Duodenal mucosa (tissue), 2 donors: ENCODE results near the gene TTLL9.

Source experiments
- H3K27ac ChIP-seq: one replicate; pipeline ENCODE4 v1.7.0; 2013; ENCODE audit warnings: low read depth, low read length
- H3K27me3 ChIP-seq, 2 donors: one replicate each; pipeline ENCODE4 v1.7.0; 2013; ENCODE audit warnings: low read length in 2 of 2, control low read depth in 1 of 2; ENCODE audit not compliant: insufficient read depth in 2 of 2, control insufficient read depth in 1 of 2
- H3K36me3 ChIP-seq, 2 donors: one replicate each; pipeline ENCODE4 v1.7.0; 2013; ENCODE audit warnings: low read length in 2 of 2, control low read depth in 1 of 2; ENCODE audit not compliant: insufficient read depth in 2 of 2, control insufficient read depth in 1 of 2
- H3K4me1 ChIP-seq, 2 donors: one replicate each; pipeline ENCODE4 v1.7.0; 2013; ENCODE audit warnings: low read length in 2 of 2, control low read depth in 1 of 2; ENCODE audit not compliant: insufficient read depth in 2 of 2, control insufficient read depth in 1 of 2
- H3K4me3 ChIP-seq, 2 donors: one replicate each; pipeline ENCODE4 v1.7.0; 2013; ENCODE audit warnings: low read length in 2 of 2, low read depth in 1 of 2
- H3K9ac ChIP-seq, 2 donors: one replicate each; pipeline ENCODE4 v1.7.0; 2013; ENCODE audit warnings: low read length in 2 of 2, low read depth in 1 of 2
- H3K9me3 ChIP-seq, 2 donors: one replicate each; pipeline ENCODE4 v1.7.0; 2013; ENCODE audit warnings: low read length in 2 of 2, control low read depth in 1 of 2; ENCODE audit not compliant: control insufficient read depth in 1 of 2

Gene TTLL9

DNA sequence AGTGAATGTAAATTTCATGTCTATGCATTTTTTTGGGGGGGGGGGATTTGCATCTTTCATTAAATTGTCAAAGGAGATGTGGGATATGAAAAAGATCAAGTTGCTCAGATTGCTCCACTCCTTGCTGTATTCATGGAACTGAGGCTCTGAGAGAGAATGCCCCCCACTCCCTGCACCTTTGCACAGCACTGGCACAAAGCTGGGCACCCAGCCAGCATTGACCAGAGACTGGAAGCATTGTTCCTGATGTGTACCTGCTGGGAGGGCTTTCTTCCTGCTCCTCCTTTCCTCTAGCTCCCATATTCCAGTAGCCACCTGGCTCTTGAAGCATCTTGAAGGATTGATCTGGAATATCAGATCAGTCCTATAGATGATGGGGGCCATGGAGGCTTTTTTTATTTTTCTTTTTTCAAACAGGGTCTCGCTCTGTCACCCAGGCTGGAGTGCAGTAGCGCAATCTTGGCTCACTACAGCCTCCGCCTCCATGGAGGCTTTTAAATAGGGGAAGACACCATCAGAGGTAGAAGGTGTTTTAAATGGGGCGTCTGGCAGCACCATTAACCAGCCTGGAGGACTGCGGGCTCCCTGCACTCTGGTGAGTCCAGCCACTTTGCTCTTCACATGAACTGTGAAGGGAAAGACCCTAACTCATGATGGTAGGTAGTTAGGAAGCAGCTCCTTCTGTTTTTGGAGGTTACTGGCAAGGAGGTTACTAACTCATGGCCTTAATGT, 11.0 kb upstream of the TTLL9 start:
- H3K27me3 ChIP-seq: peaks cover 5 to 20% of the 10 kb centered on the region in 2 donors
- no peaks in the 10 kb centered on the region for H3K36me3 ChIP-seq
- no peak overlapping the region for H3K9ac ChIP-seq

DNA sequence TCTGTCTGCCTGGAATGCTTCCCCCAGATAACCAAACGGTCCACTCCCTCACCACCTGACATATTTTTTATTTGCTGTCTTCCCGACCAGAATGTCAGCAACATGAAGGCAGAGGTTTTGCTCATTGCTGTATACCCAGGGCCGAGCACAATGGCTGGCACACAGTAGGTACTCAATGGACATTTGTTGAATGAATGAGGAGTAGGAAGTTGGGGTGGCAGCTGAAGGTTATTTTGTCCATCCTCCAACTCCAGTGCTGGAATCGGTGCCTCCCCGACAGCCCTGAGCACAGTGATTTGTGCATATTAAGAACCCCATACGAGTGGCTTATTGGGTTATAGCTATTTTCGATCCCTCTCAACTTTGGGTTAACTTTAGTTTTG, 10.4 kb upstream of the TTLL9 start:
- Histone ChIP-seq H3K36me3 (no peaks in the 10 kb centered on the region), H3K27ac (no peak overlapping the region), H3K4me1 (peaks cover 9 to 19% of the 10 kb centered on the region in 2 donors), H3K9ac (no peak overlapping the region), H3K9me3 (no peaks in the 10 kb centered on the region), H3K4me3 (no peak overlapping the region), H3K27me3 (peaks cover 5 to 20% of the 10 kb centered on the region in 2 donors)

More for the DNA sequence above, 11.0 kb upstream of the TTLL9 start:
- no peak overlapping the region for H3K27ac ChIP-seq
- peaks cover 9 to 19% of the 10 kb centered on the region in 2 donors for H3K4me1 ChIP-seq
- no peaks in the 10 kb centered on the region for H3K9me3 ChIP-seq
- no peak overlapping the region for H3K4me3 ChIP-seq

DNA sequence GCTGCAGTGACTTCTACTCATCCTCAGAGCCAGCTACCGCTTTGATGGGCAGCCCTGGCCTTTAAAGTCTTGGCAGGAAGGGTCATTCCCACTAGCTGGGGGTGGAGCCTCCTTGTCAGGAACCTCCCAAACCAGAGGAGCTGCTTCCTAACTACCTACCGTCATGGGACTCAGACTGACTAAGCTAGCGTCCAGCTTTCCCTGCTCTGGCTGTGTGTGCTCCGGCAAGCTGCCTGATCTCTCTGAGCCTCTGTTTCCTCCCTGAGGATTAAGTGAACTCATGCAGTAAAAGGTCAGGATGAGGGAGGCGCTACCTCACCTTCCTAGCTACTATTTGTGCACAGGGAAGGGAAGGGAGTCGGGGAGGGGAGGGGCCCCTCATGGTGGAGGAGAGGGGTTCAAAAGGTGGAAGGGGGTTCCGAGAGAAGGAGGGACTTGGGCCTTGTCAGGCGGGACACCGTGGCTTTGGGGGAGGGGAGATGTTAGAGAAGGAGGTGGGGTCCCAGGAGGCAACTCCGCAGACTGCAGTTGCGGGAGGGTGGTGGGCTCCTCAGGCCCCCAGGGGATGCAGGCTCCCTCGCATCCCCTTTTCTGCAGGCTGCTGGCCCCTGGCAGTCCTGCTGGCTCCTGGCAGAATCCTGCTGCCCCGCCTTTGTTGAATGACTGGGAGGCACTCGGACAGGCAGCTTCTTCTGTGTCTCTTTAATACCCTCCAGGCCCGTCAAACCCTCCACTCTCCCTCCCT, 9.9 kb upstream of the TTLL9 start:
- peak overlapping the region; percentile 58 to 75 for H3K4me3 ChIP-seq
- H3K27ac ChIP-seq: no peak overlapping the region
- H3K36me3 ChIP-seq: no peaks in the 10 kb centered on the region
- H3K9ac ChIP-seq: no peak overlapping the region
- H3K27me3 ChIP-seq: peaks cover 5 to 15% of the 10 kb centered on the region in 2 donors
- peaks cover 9 to 19% of the 10 kb centered on the region in 2 donors for H3K4me1 ChIP-seq
- H3K9me3 ChIP-seq: no peaks in the 10 kb centered on the region

DNA sequence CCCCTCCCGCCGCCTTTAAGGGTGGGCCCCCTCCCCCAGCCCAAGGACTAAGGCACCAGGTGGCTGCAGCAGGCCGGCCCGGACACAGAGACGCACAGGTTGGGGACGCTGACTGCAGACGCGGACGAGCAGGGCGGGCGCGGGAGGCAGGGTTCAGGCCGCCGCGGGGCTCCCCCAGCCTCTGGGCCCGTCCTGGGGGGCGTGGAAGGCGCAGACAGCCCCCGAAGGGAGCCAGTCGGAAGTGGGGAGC, 9.4 kb upstream of the TTLL9 start:
- no peak overlapping the region for H3K27ac ChIP-seq
- peak overlapping the region; percentile 58 to 75 for H3K4me3 ChIP-seq
- no peaks in the 10 kb centered on the region for H3K9me3 ChIP-seq
- no peaks in the 10 kb centered on the region for H3K36me3 ChIP-seq
- H3K27me3 ChIP-seq: peaks cover 5 to 15% of the 10 kb centered on the region in 2 donors
- no peak overlapping the region for H3K9ac ChIP-seq
- peaks cover 9 to 19% of the 10 kb centered on the region in 2 donors for H3K4me1 ChIP-seq

DNA sequence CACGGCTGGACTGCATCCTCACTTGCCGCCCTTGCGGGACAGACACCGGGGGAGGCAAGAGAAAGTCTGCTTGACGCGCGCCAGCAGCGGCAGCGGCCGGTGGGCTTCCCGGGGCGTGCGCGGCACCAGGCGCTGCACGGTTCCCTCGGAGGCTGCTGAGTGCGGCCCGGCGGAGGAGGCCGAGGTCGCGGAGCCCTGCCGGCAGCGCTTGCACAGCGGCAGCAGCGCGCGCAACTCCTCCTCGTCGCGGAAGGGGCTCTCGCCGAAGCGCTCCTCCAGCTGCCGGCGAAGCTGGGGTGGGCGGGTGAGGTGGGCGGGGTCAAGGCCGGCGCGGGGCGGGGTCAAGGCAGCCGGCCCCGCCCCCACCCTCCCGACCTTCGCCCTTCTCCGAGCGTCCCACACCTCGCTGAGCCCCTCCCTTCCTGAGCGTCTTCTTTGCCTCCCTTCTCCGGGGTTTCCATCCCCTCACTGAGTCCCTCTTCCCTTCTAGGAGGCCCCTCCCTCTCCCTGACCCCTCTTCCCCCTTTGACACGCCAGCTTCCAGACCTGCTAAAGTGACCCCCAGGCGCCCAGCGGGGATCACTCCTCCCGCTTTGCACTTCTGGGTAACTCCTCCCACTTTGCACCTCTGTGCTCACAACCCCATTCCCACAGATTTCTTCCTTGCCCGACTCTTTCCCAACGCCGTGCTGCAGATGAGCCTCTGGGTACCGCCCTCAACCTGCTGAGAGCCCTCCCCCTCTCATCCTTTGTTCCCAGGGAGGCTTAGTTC, 8.9 kb upstream of the TTLL9 start:
- Histone ChIP-seq H3K27me3 (peaks cover 5 to 15% of the 10 kb centered on the region in 2 donors), H3K4me1 (peaks cover 9 to 19% of the 10 kb centered on the region in 2 donors), H3K9me3 (no peaks in the 10 kb centered on the region), H3K4me3 (peak overlapping the region; percentile 58 to 75), H3K36me3 (no peaks in the 10 kb centered on the region), H3K9ac (peak overlapping the region in 1 of 2 donors; percentile 25), H3K27ac (no peak overlapping the region)

DNA sequence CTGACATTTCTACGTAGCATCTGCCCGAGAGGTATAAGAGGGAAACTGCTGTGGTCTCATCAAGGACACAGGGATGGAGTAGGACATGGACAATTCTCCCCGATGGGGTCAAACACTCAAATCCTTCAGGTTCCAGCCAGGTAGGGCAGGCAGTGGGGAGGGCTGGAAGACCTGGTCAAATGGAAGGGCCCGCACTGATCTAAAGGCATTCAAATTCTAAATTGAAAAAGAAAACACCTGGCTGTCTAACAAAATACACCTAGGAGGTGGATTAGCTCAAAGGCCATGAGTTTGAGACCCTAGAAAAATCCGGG, 8.3 kb upstream of the TTLL9 start:
- H3K27ac ChIP-seq: no peak overlapping the region

DNA sequence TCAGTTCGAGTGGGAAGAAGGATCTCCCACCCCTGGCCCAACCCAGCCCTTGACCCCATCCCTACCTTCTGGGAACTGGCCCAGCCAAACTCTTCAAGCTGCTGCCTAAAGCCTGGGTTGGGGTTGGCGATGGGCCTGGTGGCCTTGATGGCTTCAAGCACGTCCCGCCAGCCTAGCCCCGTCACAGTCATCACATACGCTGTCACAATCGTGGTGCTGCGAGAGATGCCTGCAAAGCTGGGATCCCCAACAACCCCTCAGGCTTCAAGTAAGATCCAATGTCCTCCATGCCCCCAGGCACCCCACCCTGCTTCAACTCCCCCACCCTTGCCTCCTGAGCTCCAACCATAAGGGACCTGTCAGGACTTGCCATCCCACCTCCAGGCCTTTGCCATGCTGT, 7.9 kb upstream of the TTLL9 start:
- Histone ChIP-seq H3K27me3 (peaks cover 5 to 12% of the 10 kb centered on the region in 2 donors), H3K9ac (no peak overlapping the region), H3K4me3 (no peak overlapping the region), H3K36me3 (no peaks in the 10 kb centered on the region), H3K4me1 (peaks cover 9 to 19% of the 10 kb centered on the region in 2 donors), H3K27ac (no peak overlapping the region), H3K9me3 (no peaks in the 10 kb centered on the region)

More for the DNA sequence above, 8.3 kb upstream of the TTLL9 start:
- H3K4me1 ChIP-seq: peaks cover 9 to 19% of the 10 kb centered on the region in 2 donors
- H3K4me3 ChIP-seq: peak overlapping the region in 1 of 2 donors; percentile 75
- H3K27me3 ChIP-seq: peaks cover 5 to 12% of the 10 kb centered on the region in 2 donors
- H3K9ac ChIP-seq: peak overlapping the region in 1 of 2 donors; percentile 25
- H3K36me3 ChIP-seq: no peaks in the 10 kb centered on the region
- no peaks in the 10 kb centered on the region for H3K9me3 ChIP-seq

DNA sequence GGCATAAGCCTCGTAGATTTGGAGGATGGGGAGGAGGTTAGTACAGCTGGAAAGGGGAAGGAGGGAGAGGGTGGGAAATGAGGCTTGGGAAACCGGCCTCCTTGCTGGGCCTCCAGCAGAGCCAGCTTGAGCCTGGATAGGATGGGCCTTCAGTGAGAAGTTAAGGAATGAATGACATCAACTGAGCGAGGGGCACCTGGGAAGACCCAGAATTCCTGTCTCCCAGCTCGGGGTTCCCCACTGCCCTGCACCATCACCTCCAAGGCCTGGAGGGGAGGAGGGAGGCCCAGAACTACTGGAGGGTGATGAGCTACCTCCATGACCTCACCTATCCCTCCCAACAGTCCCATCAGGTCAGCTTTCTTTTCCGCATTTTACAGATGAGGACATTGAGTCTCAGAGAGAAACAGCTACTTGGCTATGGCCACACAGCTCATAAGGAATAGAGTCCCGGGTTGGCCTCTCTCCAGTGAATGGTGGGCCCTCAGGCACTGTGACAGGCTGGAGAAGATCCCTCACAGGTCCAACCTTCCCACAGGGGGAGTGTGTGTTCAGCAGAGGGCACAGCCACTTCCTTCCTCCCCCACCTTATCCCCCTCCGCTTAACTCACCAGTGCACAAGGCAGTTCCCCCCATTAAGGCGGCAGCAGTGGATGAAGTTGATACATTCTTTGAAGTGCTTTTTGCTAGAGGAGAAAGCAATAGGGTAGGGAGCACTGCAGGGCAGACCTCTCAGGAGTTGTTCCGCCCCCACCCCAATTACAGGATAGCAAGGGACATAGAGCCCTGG, 6.9 kb upstream of the TTLL9 start:
- Histone ChIP-seq H3K4me1 (peaks cover 9 to 17% of the 10 kb centered on the region in 2 donors), H3K27ac (no peak overlapping the region), H3K9me3 (no peaks in the 10 kb centered on the region), H3K9ac (no peak overlapping the region), H3K27me3 (peaks cover 5 to 12% of the 10 kb centered on the region in 2 donors), H3K36me3 (no peaks in the 10 kb centered on the region), H3K4me3 (no peak overlapping the region)

DNA sequence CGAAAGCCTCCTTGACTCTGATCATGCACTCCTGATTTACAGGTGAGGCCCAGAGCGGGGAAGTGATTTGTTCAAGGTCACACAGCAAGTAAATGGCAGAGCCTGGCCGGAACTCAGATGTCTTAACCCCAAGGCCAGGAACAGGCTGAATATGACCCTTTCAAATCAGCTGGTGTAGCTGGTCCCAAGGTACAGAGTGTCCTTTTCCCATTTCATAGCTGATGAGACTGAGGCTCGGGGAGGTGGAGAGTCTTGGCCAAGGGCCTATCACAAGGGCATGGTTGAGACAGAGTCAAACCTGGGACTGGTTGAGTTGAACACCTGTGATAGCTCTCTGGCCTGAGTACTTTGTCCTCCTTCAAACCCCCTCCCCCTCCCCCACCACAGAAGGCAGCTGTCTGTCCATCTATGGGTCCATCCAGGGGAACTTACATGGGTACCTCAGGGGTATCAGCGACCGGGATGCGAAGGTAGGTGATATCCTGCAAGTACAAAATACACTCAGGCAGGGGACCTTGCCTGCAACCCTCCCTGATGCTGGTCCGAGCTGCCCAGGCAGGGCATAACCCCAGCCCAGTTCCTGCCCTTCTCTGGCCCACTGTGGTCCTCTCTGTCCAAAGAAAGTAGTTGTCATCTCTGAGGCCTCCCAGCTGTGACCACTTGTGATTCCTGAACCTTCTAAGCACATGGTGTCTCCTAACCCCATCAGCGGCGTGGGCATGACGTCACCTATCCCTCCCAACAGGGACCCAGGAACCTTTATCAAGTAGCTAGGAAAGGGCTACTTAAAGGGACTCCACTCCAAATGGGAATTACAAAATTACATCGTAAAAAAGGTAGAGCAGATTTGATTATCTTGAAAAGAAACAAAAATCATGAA, 5.7 kb upstream of the TTLL9 start:
- Histone ChIP-seq H3K27me3 (peaks cover 10 to 17% of the 10 kb centered on the region in 2 donors), H3K9me3 (no peaks in the 10 kb centered on the region), H3K36me3 (no peaks in the 10 kb centered on the region), H3K9ac (no peak overlapping the region), H3K27ac (no peak overlapping the region), H3K4me1 (peaks cover 13% of the 10 kb centered on the region in 2 donors), H3K4me3 (no peak overlapping the region)
